Prostate gland (tissue), 2 donors: ENCODE measurements around the gene FOXC1. TPM values are rescaled to one million over a fixed set of nuclear protein-coding genes. Genes with fewer than 3 reads are reported as not detected.

Source experiments
- DNase-seq: peaks from one replicate; pipeline ENCODE4 v3.0.0-alpha.2; 2019; ENCODE audit warnings: low spot score
- H3K27ac ChIP-seq, 2 donors: fragments of 200-600 bp; sonication (generic); 2 replicates each; pipeline ENCODE4 v1.5.1; 2017 to 2019
- H3K27me3 ChIP-seq: fragments of 200-600 bp; sonication (generic); replicated peaks from 2 replicates; pipeline ENCODE4 v1.5.1; 2019; ENCODE audit not compliant: insufficient read depth
- H3K36me3 ChIP-seq, 2 donors: fragments of 200-600 bp; sonication (generic); 1 replicate in 1 of 2; 2 replicates in 1 of 2; pipeline versions ENCODE4 v1.5.1 to v1.8.1; 2017 to 2019
- H3K4me1 ChIP-seq: fragments of 200-600 bp; sonication (generic); replicated peaks from 2 replicates; pipeline ENCODE4 v1.5.1; 2019
- H3K4me3 ChIP-seq, 2 donors: fragments of 200-600 bp; sonication (generic); 2 replicates each; pipeline ENCODE4 v1.5.1; 2017 to 2019
- H3K9me3 ChIP-seq: fragments of 200-600 bp; sonication (generic); 2 replicates; pipeline ENCODE4 v1.5.1; 2017
- CTCF ChIP-seq, 4 experiments: fragments of 200-600 bp in 2 of 4; fragments of 450-650 bp in 2 of 4; sonication (generic) in 2 of 4; IDR thresholded peaks; 1 replicate in 3 of 4; 2 replicates in 1 of 4; pipeline ENCODE4 v1.5.1; 2016 to 2019; ENCODE audit warnings: antibody characterized with exemption in 4 of 4, mild to moderate bottlenecking in 2 of 4, moderate library complexity in 2 of 4
- POLR2A ChIP-seq: fragments of 450-650 bp; IDR thresholded peaks from one replicate; pipeline ENCODE4 v1.6.1; 2016; ENCODE audit warnings: antibody characterized with exemption, mild to moderate bottlenecking
- POLR2AphosphoS5 ChIP-seq: sonication (generic); formaldehyde crosslinking; IDR thresholded peaks from one replicate; pipeline ENCODE4 v1.6.1; 2017; ENCODE audit warnings: antibody characterized with exemption
- WGBS: methylation state at CpG from one replicate; pipeline ENCODE4 v1.1.5; 2018; 5-methylcytosine and 5-hydroxymethylcytosine counted together
- intact Hi-C: fragments of 100-400 bp; cut with DNase I; formaldehyde crosslinking; loops from one replicate; pipeline ENCODE4 v1.14.2; 2022
- total RNA-seq, 2 donors: library from RNA; depleted of rRNA; stranded (reverse); fragments of >200 nt; gene quantifications; one replicate each; pipeline ENCODE4 v1.1.0, GENCODE V29; 2016

Gene FOXC1
- total RNA-seq, 2 donors from 2014 or later, result 9.2 to 11.2 TPM

- no peaks in the 10 kb centered on the region for H3K27me3 ChIP-seq
- TF ChIP-seq POLR2A, result no peak
- TF ChIP-seq CTCF (IDR thresholded peaks at IDR 0.05), result no peak
- TF ChIP-seq POLR2AphosphoS5, result no peak
- DNase-seq, result no peak
- no peak overlapping the region for H3K27ac ChIP-seq
- H3K4me3 ChIP-seq, result no peak overlapping the region
- no peaks in the 10 kb centered on the region for H3K9me3 ChIP-seq
- no peaks in the 10 kb centered on the region for H3K36me3 ChIP-seq
- H3K4me1 ChIP-seq, result no peaks in the 10 kb centered on the region
- 83% methylated on average over 12 of the region's 12 CpGs for WGBS
- intact Hi-C loops, result no loop called here
Measured at GRCh38 chr6:1641343-1641885, 31.7 kb downstream of the FOXC1 start.

GRCh38 chr6:1643111-1643510 is 33.4 kb downstream of the FOXC1 start:
- H3K4me1 ChIP-seq, result no peaks in the 10 kb centered on the region
- no peak overlapping the region for H3K27ac ChIP-seq
- no peaks in the 10 kb centered on the region for H3K27me3 ChIP-seq
- H3K4me3 ChIP-seq, result no peak overlapping the region
- H3K9me3 ChIP-seq, result no peaks in the 10 kb centered on the region
- TF ChIP-seq CTCF (IDR thresholded peaks at IDR 0.05) (no peak), POLR2AphosphoS5 (no peak), POLR2A (no peak)
- WGBS, result 75% methylated on average over 7 of the region's 7 CpGs
- intact Hi-C loops, result no loop called here
- DNase-seq, result no peak
- no peaks in the 10 kb centered on the region for H3K36me3 ChIP-seq

- WGBS, result 93% methylated on average over 18 of the region's 18 CpGs
- Histone ChIP-seq H3K9me3 (no peaks in the 10 kb centered on the region), H3K27me3 (no peaks in the 10 kb centered on the region), H3K4me1 (no peaks in the 10 kb centered on the region), H3K4me3 (no peak overlapping the region), H3K36me3 (no peaks in the 10 kb centered on the region), H3K27ac (no peak overlapping the region)
- no peak for DNase-seq
- TF ChIP-seq CTCF (IDR thresholded peaks at IDR 0.05) (no peak), POLR2A (no peak), POLR2AphosphoS5 (no peak)
- intact Hi-C loops, result no loop called here
Measured at GRCh38 chr6:1643830-1644445, 34.2 kb downstream of the FOXC1 start.

GRCh38 chr6:1644516-1645060 is 34.9 kb downstream of the FOXC1 start:
- Histone ChIP-seq H3K27me3 (no peaks in the 10 kb centered on the region), H3K9me3 (no peaks in the 10 kb centered on the region), H3K27ac (no peak overlapping the region), H3K4me3 (no peak overlapping the region), H3K4me1 (no peaks in the 10 kb centered on the region), H3K36me3 (no peaks in the 10 kb centered on the region)
- 90% methylated on average over 12 of the region's 12 CpGs for WGBS
- TF ChIP-seq POLR2AphosphoS5 (no peak), POLR2A (no peak), CTCF (IDR thresholded peaks at IDR 0.05) (no peak)
- intact Hi-C loops, result no loop called here
- no peak for DNase-seq
